Fibroblast of the aortic adventitia (primary cell): Measurements from ENCODE around the gene SLC9A9. TPM values are rescaled to one million over a fixed set of nuclear protein-coding genes. Genes with fewer than 3 reads are reported as not detected.

Source experiments
- DNase-seq: peaks from one replicate; pipeline ENCODE4 v3.0.0-alpha.2; 2010; ENCODE audit warnings: low read depth
- H3K4me3 ChIP-seq: 2 replicates; pipeline ENCODE4 v1.5.1; 2011; ENCODE audit warnings: low read depth, mild to moderate bottlenecking, control low read depth, low read length, moderate library complexity
- total RNA-seq: library from RNA; depleted of rRNA; stranded (reverse); fragments of >200 nt; gene quantifications from 2 replicates; pipeline ENCODE4 v1.2.3, GENCODE V29; 2012; ENCODE audit warnings: low replicate concordance
- TF ChIP-seq, protein P1 (sequence below): IDR thresholded peaks from 2 replicates; pipeline ENCODE4 v1.5.1; 2011; ENCODE audit warnings: mild to moderate bottlenecking, low read length, control low read depth, inconsistent platforms; ENCODE audit not compliant: insufficient read depth

Gene SLC9A9
- total RNA-seq, 1 donor, result 23.8 TPM

- no peak overlapping the region for H3K4me3 ChIP-seq
- TF ChIP-seq, protein P1, sequence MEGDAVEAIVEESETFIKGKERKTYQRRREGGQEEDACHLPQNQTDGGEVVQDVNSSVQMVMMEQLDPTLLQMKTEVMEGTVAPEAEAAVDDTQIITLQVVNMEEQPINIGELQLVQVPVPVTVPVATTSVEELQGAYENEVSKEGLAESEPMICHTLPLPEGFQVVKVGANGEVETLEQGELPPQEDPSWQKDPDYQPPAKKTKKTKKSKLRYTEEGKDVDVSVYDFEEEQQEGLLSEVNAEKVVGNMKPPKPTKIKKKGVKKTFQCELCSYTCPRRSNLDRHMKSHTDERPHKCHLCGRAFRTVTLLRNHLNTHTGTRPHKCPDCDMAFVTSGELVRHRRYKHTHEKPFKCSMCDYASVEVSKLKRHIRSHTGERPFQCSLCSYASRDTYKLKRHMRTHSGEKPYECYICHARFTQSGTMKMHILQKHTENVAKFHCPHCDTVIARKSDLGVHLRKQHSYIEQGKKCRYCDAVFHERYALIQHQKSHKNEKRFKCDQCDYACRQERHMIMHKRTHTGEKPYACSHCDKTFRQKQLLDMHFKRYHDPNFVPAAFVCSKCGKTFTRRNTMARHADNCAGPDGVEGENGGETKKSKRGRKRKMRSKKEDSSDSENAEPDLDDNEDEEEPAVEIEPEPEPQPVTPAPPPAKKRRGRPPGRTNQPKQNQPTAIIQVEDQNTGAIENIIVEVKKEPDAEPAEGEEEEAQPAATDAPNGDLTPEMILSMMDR, result no peak
- DNase-seq, result no peak
Measured at GRCh38 chr3:143634427-143634826, 213.8 kb downstream of the SLC9A9 start.

- DNase-seq, result peak; percentile 7
- TF ChIP-seq, protein P1, result no peak
- no peak overlapping the region for H3K4me3 ChIP-seq
Measured at GRCh38 chr3:143633816-143634215, 214.5 kb downstream of the SLC9A9 start.

- TF ChIP-seq, protein P1, result no peak
- no peak for DNase-seq
- no peak overlapping the region for H3K4me3 ChIP-seq
Measured at GRCh38 chr3:143629726-143630125, 218.5 kb downstream of the SLC9A9 start.

DNA sequence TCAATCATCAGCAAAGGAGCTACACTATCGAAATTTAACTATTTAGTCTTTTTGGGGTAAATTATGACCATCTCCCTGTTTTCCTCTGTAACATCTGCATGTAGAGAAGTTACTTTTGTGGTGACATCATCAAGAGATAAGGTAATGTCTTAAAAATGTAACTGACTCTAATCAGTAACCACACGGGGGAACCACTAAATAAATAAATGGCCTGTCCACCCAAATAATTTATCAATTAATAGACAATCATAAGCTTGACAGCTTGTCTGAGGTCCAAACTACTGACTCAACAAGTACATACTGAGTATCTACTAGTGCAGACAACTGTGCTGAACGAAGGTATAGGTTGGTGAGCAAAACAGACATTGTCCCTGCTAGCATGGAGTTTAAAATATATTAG lies 219.3 kb downstream of the SLC9A9 start:
- TF ChIP-seq, protein P1, result no peak

GRCh38 chr3:143627336-143627735 lies 220.9 kb downstream of the SLC9A9 start:
- no peak overlapping the region for H3K4me3 ChIP-seq
- peak; percentile 13 for DNase-seq
- TF ChIP-seq, protein P1, result no peak

More for the DNA sequence above, 219.3 kb downstream of the SLC9A9 start:
- no peak overlapping the region for H3K4me3 ChIP-seq
- DNase-seq, result peak; percentile 34

DNA sequence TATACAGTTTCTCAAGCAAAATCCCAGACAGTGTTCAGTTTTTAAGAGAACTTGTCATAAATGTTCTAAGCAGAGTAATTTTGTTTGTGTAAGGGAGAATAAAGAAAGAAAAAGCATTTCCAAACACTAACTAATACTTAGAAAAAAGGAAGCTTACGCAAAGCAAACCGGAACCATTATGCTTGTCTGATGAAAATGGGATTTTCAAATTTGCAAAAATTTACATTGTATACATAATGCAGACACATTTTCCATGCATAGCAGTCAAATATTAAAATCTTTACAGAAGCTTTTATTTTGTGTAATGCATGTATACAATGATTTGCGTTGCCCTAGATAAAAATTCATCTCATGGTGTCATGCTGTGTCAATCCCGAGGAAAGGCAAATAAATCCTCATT lies 229.0 kb downstream of the SLC9A9 start:
- DNase-seq, result no peak
- TF ChIP-seq, protein P1, result no peak
- no peak overlapping the region for H3K4me3 ChIP-seq

- DNase-seq, result no peak
- TF ChIP-seq, protein P1, result no peak
- H3K4me3 ChIP-seq, result no peak overlapping the region
Measured at GRCh38 chr3:143617050-143617449, 231.2 kb downstream of the SLC9A9 start.
